Measurements from ENCODE around the gene CLIC4. TPM values are rescaled to one million over a fixed set of nuclear protein-coding genes. Genes with fewer than 3 reads are reported as not detected.
A peak's percentile ranks its signal among the peaks of the same experiment; 100 is the strongest.
"Not testable (repeated sequence)": the region's sequence is repeated elsewhere in the genome, so short reads cannot be mapped to it uniquely, and the experiment has no call there.

CLIC4 gene
- total and polyA plus RNA-seq, 11 donors: 111 to 917 (median 387) TPM

GRCh38 chr1:24795236-24795635, 50.0 kb downstream of the CLIC4 start:
- ATAC-seq: no peak
- no peak for DNase-seq
- peaks cover 0 to 42% (median 31%) of the 10 kb centered on the region in 12 donors for H3K4me1 ChIP-seq
- TF ChIP-seq POLR2A (IDR thresholded peaks at IDR 0.05) (no peak), CTCF (IDR thresholded peaks at IDR 0.05) (no peak)
- peak overlapping the region in 9 of 12 donors; percentile 9 to 85 (median 76) for H3K27ac ChIP-seq
- peaks cover 0 to 13% (median 10%) of the 10 kb centered on the region in 9 donors for H3K36me3 ChIP-seq
- intact Hi-C loops (cut with DNase I): no loop called here
- WGBS, 4 donors: 78 to 87% (median 84%) methylated on average over 5 of the region's 5 CpGs
- H3K27me3 ChIP-seq: no peaks in the 10 kb centered on the region
- H3K9me3 ChIP-seq: no peaks in the 10 kb centered on the region
- H3K4me3 ChIP-seq: no peak overlapping the region

DNA sequence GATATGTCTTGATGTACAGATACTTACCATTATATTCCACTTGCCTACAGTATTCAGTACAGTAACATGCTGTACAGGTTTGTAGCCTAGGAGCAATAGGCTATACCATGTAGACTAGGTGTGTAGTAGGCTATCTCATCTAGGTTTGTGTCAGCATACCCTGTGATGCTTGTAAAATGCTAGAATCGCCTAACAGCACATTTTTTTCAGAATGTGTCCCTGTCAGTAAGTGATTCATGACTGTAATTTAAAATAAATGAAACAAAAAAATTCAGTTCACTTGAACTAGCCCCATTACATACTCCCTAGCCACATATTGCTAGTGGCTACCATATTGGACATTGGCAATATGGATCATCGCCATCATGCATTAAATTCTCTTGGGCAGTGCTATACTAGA, 51.3 kb downstream of the CLIC4 start:
- WGBS, 4 donors: 95 to 100% (median 97%) methylated on average over 2 of the region's 2 CpGs
- no peak for TF ChIP-seq POLR2A (IDR thresholded peaks at IDR 0.05)
- no peak for TF ChIP-seq CTCF (IDR thresholded peaks at IDR 0.05)
- H3K4me3 ChIP-seq: no peak overlapping the region
- H3K27ac ChIP-seq: peak overlapping the region in 2 of 12 donors; percentile 30 to 76
- H3K27me3 ChIP-seq: no peaks in the 10 kb centered on the region
- peaks cover 0 to 13% (median 10%) of the 10 kb centered on the region in 9 donors for H3K36me3 ChIP-seq
- H3K9me3 ChIP-seq: no peaks in the 10 kb centered on the region
- DNase-seq (no peak), ATAC-seq (no peak)
- intact Hi-C loops (cut with DNase I): no loop called here
- peaks cover 0 to 48% (median 36%) of the 10 kb centered on the region in 12 donors for H3K4me1 ChIP-seq

GRCh38 chr1:24799242-24799641, 54.0 kb downstream of the CLIC4 start:
- H3K9me3 ChIP-seq; ATAC-seq; H3K4me3 ChIP-seq; intact Hi-C loops (cut with DNase I); DNase-seq; H3K27ac ChIP-seq; H3K27me3 ChIP-seq: not testable (repeated sequence)
- 88 to 98% (median 92%) methylated on average over 5 to 33 of the region's 33 CpGs for WGBS, 4 donors
- Histone ChIP-seq H3K4me1 (peaks cover 0 to 53% (median 44%) of the 10 kb centered on the region in 12 donors), H3K36me3 (peaks cover 0 to 13% (median 10%) of the 10 kb centered on the region in 9 donors)

GRCh38 chr1:24801176-24801575, 55.9 kb downstream of the CLIC4 start:
- intact Hi-C loops (cut with DNase I): loop anchor here in 1 of 10 donors (5.0 kb wide), 1 partner anchor 54 kb away; the partner anchor contains the start of gene CLIC4
- Histone ChIP-seq H3K9me3 (no peaks in the 10 kb centered on the region), H3K36me3 (peaks cover 0 to 13% (median 10%) of the 10 kb centered on the region in 9 donors), H3K4me3 (no peak overlapping the region), H3K27ac (peak overlapping the region in 8 of 12 donors; percentile 1 to 70 (median 24)), H3K4me1 (peaks cover 5 to 50% (median 40%) of the 10 kb centered on the region in 12 donors), H3K27me3 (no peaks in the 10 kb centered on the region)
- TF ChIP-seq CTCF (IDR thresholded peaks at IDR 0.05): no peak
- TF ChIP-seq POLR2A (IDR thresholded peaks at IDR 0.05): no peak
- ATAC-seq (no peak), DNase-seq (no peak)
- WGBS, 4 donors: 0 to 19% (median 12%) methylated on average over 1 of the region's 1 CpG

DNA sequence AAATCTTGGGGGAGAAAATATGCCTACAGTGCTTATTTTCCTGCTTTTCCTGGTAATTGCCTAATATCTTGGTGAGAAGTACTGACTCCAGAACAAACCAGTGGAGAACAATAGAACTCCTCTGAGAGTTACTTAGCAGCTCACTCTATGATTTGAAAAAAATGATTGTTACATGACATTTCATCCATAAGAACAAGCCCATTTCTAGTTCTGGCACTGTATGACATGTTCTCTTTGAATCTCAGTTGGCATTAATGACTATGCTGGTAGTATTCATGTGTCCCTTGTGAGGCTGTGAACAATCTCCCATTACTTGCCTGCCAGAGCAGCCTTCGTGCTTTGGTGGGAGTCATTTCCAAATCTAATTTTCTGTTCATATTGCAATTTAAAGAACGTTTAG, 58.0 kb downstream of the CLIC4 start:
- WGBS, 4 donors: 19 to 35% (median 26%) methylated on average over 2 of the region's 2 CpGs
- ATAC-seq (peak; percentile 36 to 62 (median 51)), DNase-seq (no peak)
- Histone ChIP-seq H3K36me3 (peaks cover 0 to 10% (median 3%) of the 10 kb centered on the region in 9 donors), H3K27ac (peak overlapping the region; percentile 0 to 85 (median 36)), H3K4me1 (peaks cover 7 to 67% (median 52%) of the 10 kb centered on the region in 12 donors), H3K27me3 (no peaks in the 10 kb centered on the region), H3K4me3 (no peak overlapping the region), H3K9me3 (no peaks in the 10 kb centered on the region)
- intact Hi-C loops (cut with DNase I): loop anchor here in 1 of 10 donors (5.0 kb wide), 1 partner anchor 56 kb away; the partner anchor contains the start of gene CLIC4
- TF ChIP-seq CTCF (IDR thresholded peaks at IDR 0.05) (no peak), POLR2A (IDR thresholded peaks at IDR 0.05) (no peak)
